ENCODE results near the gene DCXR. TPM values are rescaled to one million over a fixed set of nuclear protein-coding genes. Genes with fewer than 3 reads are reported as not detected.

The DCXR gene
- total and polyA plus RNA-seq, 2 of the 13 experiments (the other 11 are each of a cell fraction or from before 2014, with no cell fraction given) = 287 to 311 TPM

DNA sequence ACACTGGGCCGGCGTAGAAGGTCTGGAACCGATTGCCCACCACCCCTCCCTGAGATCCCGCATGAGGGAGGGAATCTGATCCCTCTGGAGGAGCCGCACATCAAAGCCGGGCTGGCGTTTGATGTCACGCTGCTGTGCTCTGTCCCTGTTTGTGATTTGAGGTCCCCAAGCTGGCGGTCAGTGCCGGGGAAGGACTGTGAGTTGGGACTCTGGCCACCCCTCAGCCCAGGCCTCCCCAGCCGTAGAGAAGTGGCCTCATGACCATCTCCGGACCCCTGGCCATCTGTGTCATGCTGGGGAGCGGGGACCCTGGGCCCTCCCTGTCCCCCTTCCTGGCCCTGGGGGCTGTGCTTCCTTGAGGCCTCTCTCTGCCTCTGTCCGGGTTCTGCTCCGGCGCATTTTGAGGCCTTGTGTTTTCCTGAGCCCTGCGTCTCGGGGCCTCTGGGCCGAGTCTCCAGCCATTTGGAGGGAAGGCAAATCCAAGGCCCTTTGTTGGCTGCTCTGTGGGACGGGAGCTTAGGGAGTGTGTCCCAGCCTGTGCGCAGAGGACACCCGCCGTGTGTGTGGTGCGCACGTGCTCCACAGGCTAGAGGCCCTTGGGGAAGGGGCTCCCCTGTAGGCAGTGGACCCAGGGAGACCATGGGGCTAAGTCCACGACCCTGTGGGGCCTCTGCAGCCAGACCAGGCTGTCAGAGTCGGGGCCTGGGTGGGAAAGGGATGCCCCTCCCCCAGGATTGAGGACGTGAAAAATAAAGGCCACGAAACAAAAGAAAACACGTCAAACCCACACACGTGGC, 45.0 kb downstream of the DCXR start (continued):
- TF ChIP-seq, protein P1, sequence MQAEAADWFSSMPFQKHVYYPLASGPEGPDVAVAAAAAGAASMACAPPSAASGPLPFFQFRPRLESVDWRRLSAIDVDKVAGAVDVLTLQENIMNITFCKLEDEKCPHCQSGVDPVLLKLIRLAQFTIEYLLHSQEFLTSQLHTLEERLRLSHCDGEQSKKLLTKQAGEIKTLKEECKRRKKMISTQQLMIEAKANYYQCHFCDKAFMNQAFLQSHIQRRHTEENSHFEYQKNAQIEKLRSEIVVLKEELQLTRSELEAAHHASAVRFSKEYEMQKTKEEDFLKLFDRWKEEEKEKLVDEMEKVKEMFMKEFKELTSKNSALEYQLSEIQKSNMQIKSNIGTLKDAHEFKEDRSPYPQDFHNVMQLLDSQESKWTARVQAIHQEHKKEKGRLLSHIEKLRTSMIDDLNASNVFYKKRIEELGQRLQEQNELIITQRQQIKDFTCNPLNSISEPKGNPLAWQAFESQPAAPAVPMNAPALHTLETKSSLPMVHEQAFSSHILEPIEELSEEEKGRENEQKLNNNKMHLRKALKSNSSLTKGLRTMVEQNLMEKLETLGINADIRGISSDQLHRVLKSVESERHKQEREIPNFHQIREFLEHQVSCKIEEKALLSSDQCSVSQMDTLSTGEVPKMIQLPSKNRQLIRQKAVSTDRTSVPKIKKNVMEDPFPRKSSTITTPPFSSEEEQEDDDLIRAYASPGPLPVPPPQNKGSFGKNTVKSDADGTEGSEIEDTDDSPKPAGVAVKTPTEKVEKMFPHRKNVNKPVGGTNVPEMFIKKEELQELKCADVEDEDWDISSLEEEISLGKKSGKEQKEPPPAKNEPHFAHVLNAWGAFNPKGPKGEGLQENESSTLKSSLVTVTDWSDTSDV (CRISPR knock-in tag; IDR thresholded peaks at IDR 0.05) = peak; percentile 95; the same call in 1 of the 2 replicates
- TF ChIP-seq, protein P2, sequence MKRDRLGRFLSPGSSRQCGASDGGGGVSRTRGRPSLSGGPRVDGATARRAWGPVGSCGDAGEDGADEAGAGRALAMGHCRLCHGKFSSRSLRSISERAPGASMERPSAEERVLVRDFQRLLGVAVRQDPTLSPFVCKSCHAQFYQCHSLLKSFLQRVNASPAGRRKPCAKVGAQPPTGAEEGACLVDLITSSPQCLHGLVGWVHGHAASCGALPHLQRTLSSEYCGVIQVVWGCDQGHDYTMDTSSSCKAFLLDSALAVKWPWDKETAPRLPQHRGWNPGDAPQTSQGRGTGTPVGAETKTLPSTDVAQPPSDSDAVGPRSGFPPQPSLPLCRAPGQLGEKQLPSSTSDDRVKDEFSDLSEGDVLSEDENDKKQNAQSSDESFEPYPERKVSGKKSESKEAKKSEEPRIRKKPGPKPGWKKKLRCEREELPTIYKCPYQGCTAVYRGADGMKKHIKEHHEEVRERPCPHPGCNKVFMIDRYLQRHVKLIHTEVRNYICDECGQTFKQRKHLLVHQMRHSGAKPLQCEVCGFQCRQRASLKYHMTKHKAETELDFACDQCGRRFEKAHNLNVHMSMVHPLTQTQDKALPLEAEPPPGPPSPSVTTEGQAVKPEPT (CRISPR knock-in tag; IDR thresholded peaks at IDR 0.05; ENCODE audit: low read depth) = peak; percentile 88; the same call in 1 of the 2 replicates
- TF ChIP-seq BRCA1 (CRISPR knock-in tag; IDR thresholded peaks at IDR 0.05) (peak; percentile 94), KMT2B (CRISPR knock-in tag; IDR thresholded peaks at IDR 0.05) (no peak), ZNF83 (CRISPR knock-in tag; IDR thresholded peaks at IDR 0.05; ENCODE audit: borderline replicate concordance) (peak; percentile 93), ZNF547 (CRISPR knock-in tag; IDR thresholded peaks at IDR 0.05) (peak; percentile 98), NCOA2 (CRISPR knock-in tag; IDR thresholded peaks at IDR 0.05) (peak; percentile 82), ZNF253 (CRISPR knock-in tag; IDR thresholded peaks at IDR 0.05; ENCODE audit: borderline replicate concordance) (peak; percentile 97), ATF1 (CRISPR knock-in tag; IDR thresholded peaks at IDR 0.05) (no peak), FLYWCH1 (CRISPR knock-in tag; IDR thresholded peaks at IDR 0.05) (peak; percentile 86; the same call in 1 of the 2 replicates)
- TF ChIP-seq, protein P3, sequence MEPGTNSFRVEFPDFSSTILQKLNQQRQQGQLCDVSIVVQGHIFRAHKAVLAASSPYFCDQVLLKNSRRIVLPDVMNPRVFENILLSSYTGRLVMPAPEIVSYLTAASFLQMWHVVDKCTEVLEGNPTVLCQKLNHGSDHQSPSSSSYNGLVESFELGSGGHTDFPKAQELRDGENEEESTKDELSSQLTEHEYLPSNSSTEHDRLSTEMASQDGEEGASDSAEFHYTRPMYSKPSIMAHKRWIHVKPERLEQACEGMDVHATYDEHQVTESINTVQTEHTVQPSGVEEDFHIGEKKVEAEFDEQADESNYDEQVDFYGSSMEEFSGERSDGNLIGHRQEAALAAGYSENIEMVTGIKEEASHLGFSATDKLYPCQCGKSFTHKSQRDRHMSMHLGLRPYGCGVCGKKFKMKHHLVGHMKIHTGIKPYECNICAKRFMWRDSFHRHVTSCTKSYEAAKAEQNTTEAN (CRISPR knock-in tag; conservative IDR thresholded peaks at IDR 0.05) = peak; percentile 85
- TF ChIP-seq, protein P4, sequence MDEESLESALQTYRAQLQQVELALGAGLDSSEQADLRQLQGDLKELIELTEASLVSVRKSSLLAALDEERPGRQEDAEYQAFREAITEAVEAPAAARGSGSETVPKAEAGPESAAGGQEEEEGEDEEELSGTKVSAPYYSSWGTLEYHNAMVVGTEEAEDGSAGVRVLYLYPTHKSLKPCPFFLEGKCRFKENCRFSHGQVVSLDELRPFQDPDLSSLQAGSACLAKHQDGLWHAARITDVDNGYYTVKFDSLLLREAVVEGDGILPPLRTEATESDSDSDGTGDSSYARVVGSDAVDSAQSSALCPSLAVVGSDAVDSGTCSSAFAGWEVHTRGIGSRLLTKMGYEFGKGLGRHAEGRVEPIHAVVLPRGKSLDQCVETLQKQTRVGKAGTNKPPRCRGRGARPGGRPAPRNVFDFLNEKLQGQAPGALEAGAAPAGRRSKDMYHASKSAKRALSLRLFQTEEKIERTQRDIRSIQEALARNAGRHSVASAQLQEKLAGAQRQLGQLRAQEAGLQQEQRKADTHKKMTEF (CRISPR knock-in tag; IDR thresholded peaks at IDR 0.05) = peak; percentile 50
- TF ChIP-seq, protein P5, sequence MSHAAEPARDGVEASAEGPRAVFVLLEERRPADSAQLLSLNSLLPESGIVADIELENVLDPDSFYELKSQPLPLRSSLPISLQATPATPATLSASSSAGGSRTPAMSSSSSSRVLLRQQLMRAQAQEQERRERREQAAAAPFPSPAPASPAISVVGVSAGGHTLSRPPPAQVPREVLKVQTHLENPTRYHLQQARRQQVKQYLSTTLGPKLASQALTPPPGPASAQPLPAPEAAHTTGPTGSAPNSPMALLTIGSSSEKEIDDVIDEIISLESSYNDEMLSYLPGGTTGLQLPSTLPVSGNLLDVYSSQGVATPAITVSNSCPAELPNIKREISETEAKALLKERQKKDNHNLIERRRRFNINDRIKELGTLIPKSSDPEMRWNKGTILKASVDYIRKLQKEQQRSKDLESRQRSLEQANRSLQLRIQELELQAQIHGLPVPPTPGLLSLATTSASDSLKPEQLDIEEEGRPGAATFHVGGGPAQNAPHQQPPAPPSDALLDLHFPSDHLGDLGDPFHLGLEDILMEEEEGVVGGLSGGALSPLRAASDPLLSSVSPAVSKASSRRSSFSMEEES (CRISPR knock-in tag; IDR thresholded peaks at IDR 0.05) = peak; percentile 82
- TF ChIP-seq, protein P6, sequence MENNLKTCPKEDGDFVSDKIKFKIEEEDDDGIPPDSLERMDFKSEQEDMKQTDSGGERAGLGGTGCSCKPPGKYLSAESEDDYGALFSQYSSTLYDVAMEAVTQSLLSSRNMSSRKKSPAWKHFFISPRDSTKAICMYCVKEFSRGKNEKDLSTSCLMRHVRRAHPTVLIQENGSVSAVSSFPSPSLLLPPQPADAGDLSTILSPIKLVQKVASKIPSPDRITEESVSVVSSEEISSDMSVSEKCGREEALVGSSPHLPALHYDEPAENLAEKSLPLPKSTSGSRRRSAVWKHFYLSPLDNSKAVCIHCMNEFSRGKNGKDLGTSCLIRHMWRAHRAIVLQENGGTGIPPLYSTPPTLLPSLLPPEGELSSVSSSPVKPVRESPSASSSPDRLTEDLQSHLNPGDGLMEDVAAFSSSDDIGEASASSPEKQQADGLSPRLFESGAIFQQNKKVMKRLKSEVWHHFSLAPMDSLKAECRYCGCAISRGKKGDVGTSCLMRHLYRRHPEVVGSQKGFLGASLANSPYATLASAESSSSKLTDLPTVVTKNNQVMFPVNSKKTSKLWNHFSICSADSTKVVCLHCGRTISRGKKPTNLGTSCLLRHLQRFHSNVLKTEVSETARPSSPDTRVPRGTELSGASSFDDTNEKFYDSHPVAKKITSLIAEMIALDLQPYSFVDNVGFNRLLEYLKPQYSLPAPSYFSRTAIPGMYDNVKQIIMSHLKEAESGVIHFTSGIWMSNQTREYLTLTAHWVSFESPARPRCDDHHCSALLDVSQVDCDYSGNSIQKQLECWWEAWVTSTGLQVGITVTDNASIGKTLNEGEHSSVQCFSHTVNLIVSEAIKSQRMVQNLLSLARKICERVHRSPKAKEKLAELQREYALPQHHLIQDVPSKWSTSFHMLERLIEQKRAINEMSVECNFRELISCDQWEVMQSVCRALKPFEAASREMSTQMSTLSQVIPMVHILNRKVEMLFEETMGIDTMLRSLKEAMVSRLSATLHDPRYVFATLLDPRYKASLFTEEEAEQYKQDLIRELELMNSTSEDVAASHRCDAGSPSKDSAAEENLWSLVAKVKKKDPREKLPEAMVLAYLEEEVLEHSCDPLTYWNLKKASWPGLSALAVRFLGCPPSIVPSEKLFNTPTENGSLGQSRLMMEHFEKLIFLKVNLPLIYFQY (CRISPR knock-in tag; IDR thresholded peaks at IDR 0.05; ENCODE audit: borderline replicate concordance) = peak; percentile 60
